Measurements from ENCODE around the gene ZIC4.

Gene ZIC4

GRCh38 chr3:147368561-147369221 lies 37.7 kb downstream of the ZIC4 start:
- TF ChIP-seq CTCF (conservative IDR thresholded peaks at IDR 0.05; ENCODE audit: low read depth, low read length), result no peak
- DNase-seq (ENCODE audit: low read depth), result no peak

GRCh38 chr3:147368151-147368550 lies 38.2 kb downstream of the ZIC4 start:
- no peak for DNase-seq (ENCODE audit: low read depth)
- no peak for TF ChIP-seq CTCF (conservative IDR thresholded peaks at IDR 0.05; ENCODE audit: low read depth, low read length)
- H3K4me3 ChIP-seq (ENCODE audit: low read depth, low read length), result no peak overlapping the region

More at GRCh38 chr3:147368561-147369221, 37.7 kb downstream of the ZIC4 start:
- peak overlapping the region; percentile 55 for H3K4me3 ChIP-seq (ENCODE audit: low read depth, low read length)

- DNase-seq (ENCODE audit: low read depth), result no peak
- no peak for TF ChIP-seq CTCF (conservative IDR thresholded peaks at IDR 0.05; ENCODE audit: low read depth, low read length)
- no peak overlapping the region for H3K4me3 ChIP-seq (ENCODE audit: low read depth, low read length)
Observed at GRCh38 chr3:147367676-147368075, 38.7 kb downstream of the ZIC4 start.

- H3K4me3 ChIP-seq (ENCODE audit: low read depth, low read length), result no peak overlapping the region
- DNase-seq (ENCODE audit: low read depth), result no peak
- no peak for TF ChIP-seq CTCF (conservative IDR thresholded peaks at IDR 0.05; ENCODE audit: low read depth, low read length)
Observed at GRCh38 chr3:147365196-147366115, 40.9 kb downstream of the ZIC4 start.

- H3K4me3 ChIP-seq (ENCODE audit: low read depth, low read length), result no peak overlapping the region
- DNase-seq (ENCODE audit: low read depth), result no peak
- TF ChIP-seq CTCF (conservative IDR thresholded peaks at IDR 0.05; ENCODE audit: low read depth, low read length), result no peak
Observed at GRCh38 chr3:147364771-147365170, 41.6 kb downstream of the ZIC4 start.

GRCh38 chr3:147361454-147362420 lies 44.6 kb downstream of the ZIC4 start:
- H3K4me3 ChIP-seq (ENCODE audit: low read depth, low read length), result peak overlapping the region; percentile 35
- peak; percentile 79 for TF ChIP-seq CTCF (conservative IDR thresholded peaks at IDR 0.05; ENCODE audit: low read depth, low read length)
- peak; percentile 49 for DNase-seq (ENCODE audit: low read depth)

Data from choroid plexus epithelial cell (primary cell).